Measurements from ENCODE around the gene TMEM115. TPM values are rescaled to one million over a fixed set of nuclear protein-coding genes. Genes with fewer than 3 reads are reported as not detected.

TMEM115 gene
- total and polyA plus RNA-seq, 2 of the 13 experiments (the other 11 are each of a cell fraction or from before 2014, with no cell fraction given) = 22.1 to 30.7 TPM

GRCh38 chr3:50337175-50337861 is 22.0 kb downstream of the TMEM115 start (continued):
- TF ChIP-seq ZHX1 (CRISPR knock-in tag; IDR thresholded peaks at IDR 0.05; ENCODE audit: low read depth) (0 out of 2 replicates have a peak, but pooled peaks have one; percentile 9), REL (CRISPR knock-in tag; conservative IDR thresholded peaks at IDR 0.05) (peak; percentile 93), KDM3A (CRISPR knock-in tag; IDR thresholded peaks at IDR 0.05; ENCODE audit: low read depth) (0 out of 2 replicates have a peak, but pooled peaks have one; percentile 29), ZGPAT (CRISPR knock-in tag; IDR thresholded peaks at IDR 0.05) (peak; percentile 84), SP140L (CRISPR knock-in tag; IDR thresholded peaks at IDR 0.05; ENCODE audit: borderline replicate concordance) (no peak), ZNF607 (CRISPR knock-in tag; IDR thresholded peaks at IDR 0.05; ENCODE audit: borderline replicate concordance) (peak; percentile 78), ZFY (CRISPR knock-in tag; IDR thresholded peaks at IDR 0.05) (peak; percentile 87), KLF12 (CRISPR knock-in tag; IDR thresholded peaks at IDR 0.05; ENCODE audit: borderline replicate concordance) (peak; percentile 83; the same call in 1 of the 2 replicates), XBP1 (CRISPR knock-in tag; IDR thresholded peaks at IDR 0.05) (no peak), ZNF775 (CRISPR knock-in tag; IDR thresholded peaks at IDR 0.05; ENCODE audit: borderline replicate concordance) (no peak), SP2 (CRISPR knock-in tag; IDR thresholded peaks at IDR 0.05) (peak; percentile 51; the same call in 1 of the 2 replicates), GMEB1 (CRISPR knock-in tag; IDR thresholded peaks at IDR 0.05; ENCODE audit: borderline replicate concordance) (peak; percentile 97), ZSCAN25 (CRISPR knock-in tag; IDR thresholded peaks at IDR 0.05) (peak; percentile 51; the same call in 1 of the 2 replicates), KDM2A (CRISPR knock-in tag; IDR thresholded peaks at IDR 0.05; ENCODE audit: borderline replicate concordance, low read depth) (peak; percentile 49; the same call in 1 of the 2 replicates), MLX (CRISPR knock-in tag; IDR thresholded peaks at IDR 0.05) (peak; percentile 22; the same call in 1 of the 2 replicates), ZC3H4 (CRISPR knock-in tag; IDR thresholded peaks at IDR 0.05; ENCODE audit: borderline replicate concordance) (no peak), ZNF441 (CRISPR knock-in tag; IDR thresholded peaks at IDR 0.05; ENCODE audit: borderline replicate concordance) (peak; percentile 26; the same call in 1 of the 2 replicates), KAT8 (CRISPR knock-in tag; IDR thresholded peaks at IDR 0.05) (peak; percentile 65), ZBTB10 (CRISPR knock-in tag; IDR thresholded peaks at IDR 0.05; ENCODE audit: borderline replicate concordance) (peak; percentile 62; the same call in 1 of the 2 replicates), PITX1 (CRISPR knock-in tag; IDR thresholded peaks at IDR 0.05) (peak; percentile 20; the same call in 1 of the 2 replicates)

Data from HepG2 (cell line).